CD4-positive, alpha-beta T cell treated with Interleukin-6 for 4 hours (primary cell): ENCODE measurements around the gene ADAMTS4.

Source experiments
- DNase-seq: peaks from one replicate; pipeline ENCODE4 v3.0.0-alpha.2; 2020; ENCODE audit warnings: mixed read lengths

The ADAMTS4 gene

DNA sequence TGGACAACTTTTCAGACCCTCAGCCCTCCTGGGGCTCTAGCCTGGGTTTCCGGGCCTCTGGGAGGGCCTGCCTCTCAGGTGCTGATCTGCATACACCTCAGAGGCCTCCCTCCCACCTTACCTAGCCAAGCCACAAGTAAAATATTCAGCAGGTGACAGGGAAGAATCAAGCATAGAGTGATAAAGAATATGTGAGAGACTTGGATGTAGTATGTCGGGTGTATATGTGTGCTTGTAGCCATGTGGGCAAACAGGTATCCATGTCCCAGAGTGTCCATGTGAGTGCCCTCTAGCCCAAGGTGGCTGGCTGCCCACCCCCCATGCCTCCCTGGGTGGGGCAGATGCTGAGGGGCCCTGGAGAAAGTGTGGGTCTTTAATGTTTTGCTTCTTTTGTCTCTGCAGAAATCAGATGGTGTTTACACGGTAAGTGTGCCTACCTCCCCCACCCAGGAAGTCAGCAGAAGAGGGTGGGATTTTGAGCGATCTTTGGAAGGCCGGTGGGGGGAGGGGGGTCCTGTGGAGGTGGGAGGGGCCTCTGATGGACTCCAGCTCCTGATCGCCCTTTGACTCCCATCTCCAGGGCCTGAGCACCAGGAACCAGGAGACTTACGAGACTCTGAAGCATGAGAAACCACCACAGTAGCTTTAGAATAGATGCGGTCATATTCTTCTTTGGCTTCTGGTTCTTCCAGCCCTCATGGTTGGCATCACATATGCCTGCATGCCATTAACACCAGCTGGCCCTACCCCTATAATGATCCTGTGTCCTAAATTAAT is 19.6 kb upstream of the ADAMTS4 start:
- DNase-seq = peak; percentile 33

- no peak for DNase-seq
These were observed 19.0 kb upstream of the ADAMTS4 start for GRCh38 chr1:161217831-161218230.

GRCh38 chr1:161216945-161217712 is 18.3 kb upstream of the ADAMTS4 start:
- DNase-seq = no peak

GRCh38 chr1:161215076-161215475 is 16.2 kb upstream of the ADAMTS4 start, which contains the start of gene FCER1G:
TSS of gene FCER1G (plus strand) at chr1:161215295. CDS start at chr1:161215322, 27 bp downstream.
- DNase-seq = no peak

DNA sequence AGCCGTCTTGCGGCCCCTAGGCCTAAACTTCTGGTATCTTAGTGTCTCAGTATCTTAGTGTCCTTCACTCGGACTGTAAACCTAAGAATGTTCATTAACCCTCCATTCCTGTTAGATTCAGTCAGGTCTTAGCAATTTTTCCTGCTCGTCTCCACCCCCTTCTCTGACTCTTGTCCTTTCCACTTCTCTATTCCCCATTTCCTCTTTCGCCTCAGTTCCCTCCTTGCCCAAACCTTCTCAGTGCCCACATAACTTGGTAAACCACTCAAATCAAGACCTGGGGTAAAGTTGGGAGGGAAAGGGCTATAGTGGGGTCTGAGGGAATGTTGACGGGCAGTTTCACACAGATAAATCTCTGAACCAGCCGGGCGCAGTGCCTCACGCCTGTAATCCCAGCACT is 15.5 kb upstream of the ADAMTS4 start:
- DNase-seq = no peak

GRCh38 chr1:161209790-161210409 is 11.0 kb upstream of the ADAMTS4 start:
- peak; percentile 79 for DNase-seq

- no peak for DNase-seq
These were observed 8.3 kb upstream of the ADAMTS4 start for GRCh38 chr1:161207173-161207572.

- DNase-seq = no peak
These were observed 7.7 kb upstream of the ADAMTS4 start for GRCh38 chr1:161206411-161207140.

DNA sequence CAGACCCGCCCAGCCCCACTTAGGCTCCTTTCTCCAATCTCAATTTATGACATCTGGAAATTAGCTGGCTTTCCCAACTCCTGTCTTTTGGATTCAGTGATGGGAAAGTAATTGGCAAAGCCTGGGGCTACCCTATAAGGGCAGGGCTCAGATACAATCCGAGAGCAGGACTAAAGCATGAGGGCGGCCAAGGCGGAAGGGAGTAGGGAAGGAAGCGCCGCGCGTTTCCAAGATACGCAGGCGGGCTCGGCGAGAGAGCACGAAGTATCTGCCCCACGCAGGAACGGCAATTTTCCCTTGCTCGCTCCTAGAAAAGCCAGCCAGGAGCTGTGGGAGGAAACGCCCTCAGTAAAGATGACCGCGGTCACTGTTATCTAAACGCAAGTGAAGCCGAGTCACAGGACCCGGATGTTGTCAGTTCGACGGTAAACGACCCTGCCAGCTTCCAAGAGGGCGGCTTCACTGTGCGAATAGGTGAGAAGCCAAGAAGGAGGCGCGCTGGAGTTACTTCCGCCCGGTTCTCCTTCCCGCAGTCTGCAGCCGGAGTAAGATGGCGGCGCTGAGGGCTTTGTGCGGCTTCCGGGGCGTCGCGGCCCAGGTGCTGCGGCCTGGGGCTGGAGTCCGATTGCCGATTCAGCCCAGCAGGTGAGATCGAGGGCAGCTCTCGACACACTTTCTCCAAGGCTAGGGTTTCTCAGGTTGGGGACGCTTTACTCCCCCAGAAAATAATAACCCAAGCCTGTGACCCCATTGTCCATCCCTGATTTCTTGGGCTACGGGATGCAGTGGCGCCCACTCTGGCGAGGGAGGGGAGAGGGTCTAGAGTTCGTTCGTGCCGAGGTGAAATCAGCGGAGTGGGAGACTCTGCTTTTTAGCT is 3.2 kb upstream of the ADAMTS4 start, which contains the start of gene NDUFS2:
NDUFS2 (plus strand) TSS at position 532 of the 877 bp plus-strand sequence; CDS start at position 551, 19 bp downstream.
- peak; percentile 96 for DNase-seq

DNA sequence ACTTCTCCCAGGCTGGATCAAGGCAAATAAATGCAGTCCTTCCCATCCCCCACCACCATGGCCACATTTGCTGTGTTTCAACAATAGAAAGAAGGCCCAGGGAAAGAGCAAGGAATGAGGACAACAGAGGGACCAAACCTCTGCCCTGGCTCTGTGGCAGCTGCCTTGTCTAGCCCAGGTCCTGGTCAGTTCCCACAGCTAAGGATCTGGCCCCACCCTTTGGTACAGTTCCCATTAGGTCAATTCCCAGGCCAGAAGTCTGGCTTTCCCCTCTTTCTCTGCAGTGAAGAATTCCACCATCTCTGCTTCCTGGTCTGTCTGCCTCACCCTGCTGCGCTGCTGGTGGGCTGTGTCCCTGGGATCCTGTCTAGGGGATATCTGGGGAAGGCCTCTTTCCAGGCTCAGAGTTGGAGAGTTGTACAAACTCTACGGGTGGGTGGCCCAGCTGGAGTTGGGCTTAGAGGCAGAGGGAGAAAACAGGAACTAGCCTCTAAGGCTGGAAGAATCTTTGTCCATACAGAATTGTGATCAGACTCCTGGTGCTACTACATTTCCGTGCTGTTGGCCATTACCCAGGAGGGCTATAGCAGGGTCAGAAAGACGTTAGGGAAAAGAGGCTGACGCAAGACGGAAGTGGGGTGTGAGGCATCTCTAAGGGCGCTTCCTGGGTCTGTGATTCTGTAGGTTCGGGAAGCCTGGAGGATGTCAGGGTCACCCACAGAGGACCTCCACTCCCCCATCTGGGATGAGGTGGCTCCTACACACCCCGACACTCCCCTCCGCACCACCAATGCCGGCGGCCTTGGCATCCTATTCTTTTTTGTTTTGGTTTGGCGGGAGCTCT is 2.4 kb upstream of the ADAMTS4 start:
- DNase-seq = no peak

- peak; percentile 37 for DNase-seq
These were observed 1.7 kb upstream of the ADAMTS4 start for GRCh38 chr1:161200421-161200991.

- DNase-seq = no peak
These were observed 769 bp upstream of the ADAMTS4 start for GRCh38 chr1:161199506-161200139.

- DNase-seq = no peak
These were observed 509 bp downstream of the ADAMTS4 start for GRCh38 chr1:161198194-161198896.

DNA sequence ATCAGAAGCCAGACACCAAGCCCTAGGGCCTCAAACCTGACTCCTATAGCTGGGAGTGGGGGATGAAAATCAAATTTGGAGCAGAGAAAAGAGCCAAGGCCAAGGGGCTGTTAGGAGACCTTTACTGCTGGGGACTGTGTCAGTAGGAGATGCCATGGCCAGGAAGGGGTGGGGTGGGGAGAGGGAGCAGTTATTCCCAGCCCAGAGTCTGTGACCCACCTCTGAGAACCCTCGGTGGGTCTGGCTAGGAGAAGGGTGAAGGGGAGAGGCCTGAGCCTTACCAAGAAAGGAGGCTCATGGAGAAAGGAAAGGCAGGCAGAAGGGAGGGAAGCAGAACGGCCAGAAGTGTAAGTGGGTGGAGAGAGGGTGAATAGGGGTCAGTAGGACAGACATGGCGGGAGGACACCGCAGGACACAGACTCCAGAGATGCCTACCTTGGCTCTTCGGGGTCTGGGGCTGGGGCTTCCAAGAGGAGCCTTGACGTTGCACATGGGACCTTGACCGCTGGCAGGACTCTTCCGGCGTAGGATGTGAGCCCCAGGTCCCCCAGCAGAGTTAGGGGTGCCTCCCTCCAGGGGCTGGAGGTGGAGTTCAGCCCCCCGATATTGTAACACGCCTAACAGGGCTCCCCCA is 1.2 kb downstream of the ADAMTS4 start:
- DNase-seq = no peak

DNA sequence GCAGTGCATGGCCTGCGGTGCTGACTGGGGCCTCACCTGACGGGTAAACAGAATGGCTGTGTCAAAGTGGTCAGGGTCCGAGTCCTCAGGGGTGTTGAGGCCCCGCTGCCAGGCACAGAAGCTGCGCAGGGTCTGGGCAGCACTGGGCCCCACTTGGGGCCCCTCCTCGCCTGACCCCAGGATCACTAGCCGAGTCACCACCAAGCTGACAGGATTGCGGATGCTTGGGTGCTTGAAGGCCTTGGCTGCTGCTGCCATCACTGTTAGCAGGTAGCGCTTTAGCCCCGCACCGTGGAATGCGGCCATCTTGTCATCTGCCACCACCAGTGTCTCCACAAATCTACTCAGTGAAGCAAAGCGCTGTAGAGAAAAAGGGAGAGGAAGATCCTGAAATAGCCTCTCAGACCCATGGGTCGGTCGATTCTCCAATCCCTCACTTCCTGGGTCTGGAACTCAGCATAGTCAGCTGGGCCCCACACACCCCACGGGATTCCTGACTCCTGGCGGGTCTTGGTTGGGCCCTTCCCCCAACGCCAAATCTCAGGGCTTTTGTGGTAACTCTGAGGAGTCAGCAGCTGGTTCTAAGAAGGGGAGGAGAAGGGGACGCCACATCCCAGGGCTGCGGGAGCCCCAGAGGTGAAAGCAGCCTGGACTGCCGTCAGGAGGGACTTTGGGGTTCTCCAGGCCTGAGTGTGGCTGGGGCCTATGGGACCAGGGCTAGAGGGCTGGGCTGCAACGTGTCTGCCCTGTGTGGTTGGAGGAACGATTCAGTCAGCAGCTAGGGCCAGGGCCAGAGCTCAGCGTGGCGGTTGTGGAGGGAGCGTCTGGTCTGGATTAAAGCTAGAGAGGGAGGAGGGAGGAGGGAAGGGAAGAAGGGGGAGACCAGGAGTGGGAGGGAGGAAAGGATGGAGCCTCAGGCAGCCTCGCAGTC is 2.1 kb downstream of the ADAMTS4 start:
- DNase-seq = no peak

- no peak for DNase-seq
These were observed 2.7 kb downstream of the ADAMTS4 start for GRCh38 chr1:161196111-161196510.

GRCh38 chr1:161195171-161195570 is 3.7 kb downstream of the ADAMTS4 start:
- no peak for DNase-seq
